Stimulated activated CD8-positive, alpha-beta memory T cell treated with anti-CD3 and anti-CD28 coated beads, Interleukin-15, amount 100 ng/mL, for 48 hours (primary cell): Measurements from ENCODE around the gene BCAS3.

Source experiments
- DNase-seq, 2 donors: peaks; one replicate each; pipeline ENCODE4 v3.0.0-alpha.2; 2020; ENCODE audit warnings: low read depth in 2 of 2

The BCAS3 gene

DNA sequence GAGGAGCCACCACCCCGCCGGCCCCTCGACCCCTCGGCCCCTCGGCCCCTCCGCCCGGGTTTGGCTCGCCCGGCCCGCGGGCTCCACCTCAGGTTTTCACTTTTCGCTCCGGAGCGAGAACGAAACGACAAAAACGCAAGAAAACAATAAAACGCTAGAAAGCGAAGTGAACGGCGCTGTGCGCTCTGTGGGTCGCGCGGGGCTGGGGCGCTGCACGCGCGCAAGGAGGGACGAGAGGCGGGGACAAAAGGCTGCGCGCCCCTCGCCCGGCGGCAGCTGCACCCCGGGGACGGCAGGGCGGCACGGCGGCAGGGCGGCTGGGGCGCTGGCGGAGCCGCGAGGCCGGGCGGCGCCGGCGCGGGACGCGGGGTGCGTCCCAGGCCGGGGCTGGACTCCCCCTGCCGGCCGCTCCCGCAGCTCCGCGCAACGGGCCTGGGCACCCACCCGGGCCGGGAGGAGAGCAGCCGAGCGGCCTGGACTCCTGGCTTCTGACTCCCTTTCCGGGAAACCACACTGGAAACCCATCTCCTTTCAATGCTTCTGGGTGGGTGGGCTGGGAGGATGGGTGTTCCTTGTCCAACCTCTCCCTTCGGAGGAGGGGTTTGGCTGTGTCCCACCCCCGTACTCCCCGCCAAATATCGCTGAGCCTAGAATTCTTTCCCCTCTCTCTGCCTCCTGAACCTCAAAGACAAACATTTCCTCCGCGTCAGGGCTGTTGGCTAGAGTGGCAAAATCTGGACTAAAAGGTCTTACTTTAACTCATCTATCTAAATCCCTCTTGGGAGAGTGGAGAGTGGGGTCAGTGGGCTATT is 731.9 kb downstream of the BCAS3 start:
- peak in 1 of 2 donors; percentile 21 for DNase-seq

DNA sequence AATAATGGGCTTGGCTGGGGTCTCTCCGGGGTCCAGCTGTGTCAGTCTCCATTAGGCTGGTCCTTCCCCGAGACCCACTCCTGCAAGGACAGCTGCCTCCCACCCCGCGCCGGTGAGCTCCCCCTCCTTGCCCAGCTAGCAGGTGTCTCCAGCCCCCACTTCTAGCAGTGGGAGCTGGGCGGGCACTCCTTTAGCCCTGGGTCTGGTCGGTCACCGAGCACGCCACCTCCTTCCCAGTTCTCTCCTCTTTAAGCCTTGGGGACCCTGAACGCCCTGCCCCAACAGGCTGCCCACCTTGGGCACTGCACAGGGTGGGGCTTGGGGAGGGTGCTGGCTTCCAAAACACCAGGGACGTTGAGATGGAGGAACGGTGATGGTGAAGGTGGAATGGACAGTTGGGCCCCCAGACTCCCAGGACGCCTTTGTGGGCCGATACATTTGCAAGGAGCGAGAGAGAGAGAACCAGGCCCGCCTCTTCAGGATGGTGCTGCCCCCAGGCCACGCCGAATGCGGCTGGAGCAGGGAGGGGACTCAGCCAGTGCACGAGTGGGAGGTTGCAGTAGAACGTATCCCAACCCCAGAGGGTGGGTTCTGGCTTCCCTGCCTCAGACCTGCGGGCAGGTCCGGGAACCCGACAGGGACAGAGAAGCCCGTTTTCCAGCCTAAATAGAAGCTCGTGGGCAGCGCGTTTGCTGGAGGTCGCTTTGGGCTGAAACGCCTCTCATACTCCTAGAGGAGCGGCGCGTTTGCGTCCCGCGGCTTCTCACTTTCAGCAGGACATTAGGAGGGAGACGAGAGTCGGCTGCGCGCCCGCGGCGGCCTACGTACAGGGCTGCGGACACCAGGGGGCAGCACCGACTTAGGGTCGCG is 732.7 kb downstream of the BCAS3 start:
- peak; percentile 40 to 51 for DNase-seq

DNA sequence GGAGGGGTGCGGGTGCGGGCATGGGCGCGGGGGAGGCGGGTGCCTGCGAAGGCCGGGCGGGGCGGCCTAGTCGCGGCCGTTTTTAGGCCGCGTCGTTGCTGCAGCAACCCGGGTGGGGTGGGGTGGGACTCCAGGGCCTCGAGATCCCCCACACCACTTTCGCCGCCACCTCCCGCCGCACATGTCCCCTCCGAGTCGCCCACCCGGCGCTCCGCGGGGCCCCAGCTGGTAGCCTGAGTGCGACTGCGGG is 733.3 kb downstream of the BCAS3 start:
- no peak for DNase-seq

DNA sequence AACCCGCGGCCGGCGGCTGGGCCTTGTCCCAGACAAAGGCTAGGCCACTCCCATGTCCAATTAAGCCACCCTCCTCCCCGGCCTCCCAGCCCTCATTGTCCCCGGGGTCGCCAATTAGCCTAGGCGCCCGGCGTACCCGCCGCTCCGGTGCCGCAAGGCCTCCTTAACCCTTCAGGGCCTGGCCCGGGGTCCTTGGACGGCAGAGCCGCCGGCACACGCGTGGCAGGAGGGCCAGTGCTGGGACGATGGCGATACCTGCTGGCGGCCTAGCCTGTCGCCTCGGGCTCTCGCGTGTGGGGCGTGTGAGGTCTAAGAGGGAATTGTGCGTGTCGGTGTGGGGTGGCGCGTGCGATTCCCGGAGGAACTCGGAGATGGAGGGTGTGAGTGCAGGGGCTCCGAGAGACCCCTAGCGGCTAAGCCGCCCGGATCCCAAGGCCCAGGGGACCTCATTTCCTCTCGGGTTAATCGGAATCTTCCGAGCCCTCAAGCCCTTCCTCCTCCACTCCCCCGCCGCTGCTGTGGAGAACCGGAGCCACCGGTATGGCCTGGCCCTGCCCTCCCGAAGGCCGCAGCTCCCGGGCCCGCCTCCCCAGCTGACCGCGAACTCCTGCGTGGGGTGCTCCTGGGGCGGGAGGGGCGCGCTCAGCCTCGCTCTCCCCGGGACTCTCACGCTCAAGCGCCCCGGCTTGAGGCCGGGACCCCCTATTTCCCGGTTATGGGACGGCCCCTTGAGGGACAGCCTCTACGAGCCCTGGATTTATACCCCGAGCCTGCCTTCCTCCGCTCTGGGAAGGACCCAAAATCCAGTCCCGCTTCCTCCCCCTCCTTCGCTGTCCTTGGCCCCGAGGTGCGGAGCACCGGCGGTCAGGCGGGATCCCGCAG is 733.9 kb downstream of the BCAS3 start:
- DNase-seq = no peak

- DNase-seq = peak; percentile 45 to 62
These were observed 734.6 kb downstream of the BCAS3 start for GRCh38 chr17:61412143-61412859.

- DNase-seq = no peak
These were observed 735.4 kb downstream of the BCAS3 start for GRCh38 chr17:61412860-61413660.

DNA sequence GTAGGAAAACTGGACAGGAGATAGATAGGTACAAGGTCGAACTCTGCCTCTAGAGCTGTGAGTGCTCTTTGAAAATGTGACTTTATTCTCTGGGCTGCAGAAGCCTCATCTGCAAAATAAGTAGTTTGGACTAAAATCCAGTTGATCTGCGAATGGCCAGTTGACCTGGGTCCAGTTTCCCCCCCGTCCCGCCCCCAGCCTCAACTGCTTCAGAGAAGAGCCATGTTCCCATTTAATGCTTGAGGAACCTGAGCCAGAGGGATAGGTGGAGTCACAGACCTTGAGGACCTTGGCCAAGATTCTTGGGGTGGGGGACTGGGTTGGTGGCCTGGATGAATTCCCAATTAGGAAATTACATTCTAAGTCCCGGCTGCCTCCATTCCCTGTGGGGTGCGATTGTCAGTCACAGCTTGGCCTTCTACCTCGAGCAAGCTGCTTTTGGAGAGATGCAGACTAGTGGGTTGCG is 736.0 kb downstream of the BCAS3 start:
- no peak for DNase-seq

GRCh38 chr17:61414141-61414935 is 736.7 kb downstream of the BCAS3 start:
- no peak for DNase-seq

- no peak for DNase-seq
These were observed 737.2 kb downstream of the BCAS3 start for GRCh38 chr17:61414936-61415251.

GRCh38 chr17:61415374-61416210 is 737.9 kb downstream of the BCAS3 start:
- DNase-seq = no peak

DNA sequence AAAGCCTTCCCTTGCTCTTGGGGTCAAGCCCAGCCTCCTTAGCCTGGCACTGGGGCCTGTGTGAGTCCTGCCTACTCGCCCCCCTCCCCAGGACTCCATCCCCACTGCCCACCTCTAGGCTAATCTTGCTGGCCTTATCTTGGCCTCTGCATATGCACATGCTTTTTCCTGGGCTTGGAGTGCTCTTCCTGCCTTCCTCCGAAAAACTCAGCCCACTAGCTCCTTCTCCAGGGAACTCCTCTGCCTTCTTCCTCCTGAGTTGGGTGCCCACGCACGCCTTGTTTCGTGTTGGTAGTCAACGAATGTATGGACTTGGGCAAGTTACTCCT is 738.5 kb downstream of the BCAS3 start:
- no peak for DNase-seq

DNA sequence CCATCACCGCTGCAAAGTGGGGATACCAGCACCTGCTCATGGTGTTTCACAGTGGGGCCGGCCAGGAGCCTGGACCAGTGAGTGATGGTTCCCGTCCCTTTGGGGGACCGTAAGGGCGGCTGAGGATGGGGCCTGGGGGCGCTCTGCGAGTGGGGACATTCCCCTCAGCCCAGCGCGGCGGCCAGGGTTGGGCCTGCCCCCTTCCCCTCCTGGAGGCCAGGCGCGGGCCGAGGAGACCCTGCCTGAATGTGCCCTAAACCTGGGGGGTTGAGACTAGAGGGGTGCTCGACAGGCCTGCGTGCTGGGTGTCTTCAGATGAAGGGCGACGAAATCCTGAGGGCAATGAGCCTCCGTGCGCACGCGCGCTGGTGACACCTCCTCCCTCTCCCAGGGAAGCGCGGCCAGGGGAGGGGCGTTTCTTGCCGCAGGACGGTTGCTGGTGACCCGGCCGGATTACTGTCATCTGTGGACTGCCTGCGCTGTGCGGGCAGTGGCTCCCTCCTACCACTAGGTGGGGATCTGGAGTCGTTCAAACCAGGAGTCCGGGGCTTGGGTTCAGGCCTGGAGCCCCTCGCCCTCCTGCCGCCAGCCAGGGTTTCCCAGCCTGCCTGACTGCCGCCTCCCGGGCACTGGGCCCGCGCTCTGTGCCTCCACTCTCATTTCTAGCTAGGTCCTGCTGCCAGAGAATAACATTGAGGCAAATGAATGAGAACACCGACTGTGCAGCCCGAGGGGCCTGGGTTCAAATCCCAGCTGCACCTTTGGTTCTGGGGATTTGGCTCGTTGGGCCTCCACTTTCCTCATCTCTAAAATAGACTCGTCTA is 739.1 kb downstream of the BCAS3 start:
- peak in 1 of 2 donors; percentile 42 for DNase-seq

DNA sequence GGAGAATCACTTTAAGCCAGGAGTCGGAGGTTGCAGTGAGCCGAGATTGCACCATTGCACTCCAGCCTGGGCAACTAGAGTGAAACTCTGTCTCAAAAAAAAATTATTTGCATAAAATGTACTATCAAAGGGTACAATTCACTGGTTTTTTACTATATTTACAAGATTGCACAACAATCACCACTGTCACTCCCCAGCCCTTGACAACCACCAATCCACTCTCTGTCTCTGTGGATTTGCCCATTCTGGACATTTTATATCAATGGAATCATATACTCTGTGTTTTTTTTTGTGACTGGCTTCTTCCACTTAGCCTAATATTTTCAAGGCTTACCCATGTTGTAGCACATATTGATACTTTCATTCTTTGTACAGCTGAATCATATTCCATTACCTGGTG is 740.8 kb downstream of the BCAS3 start:
- DNase-seq = no peak

GRCh38 chr17:61419496-61420046 is 741.9 kb downstream of the BCAS3 start:
- DNase-seq = no peak

GRCh38 chr17:61420052-61420451 is 742.4 kb downstream of the BCAS3 start:
- no peak for DNase-seq

DNA sequence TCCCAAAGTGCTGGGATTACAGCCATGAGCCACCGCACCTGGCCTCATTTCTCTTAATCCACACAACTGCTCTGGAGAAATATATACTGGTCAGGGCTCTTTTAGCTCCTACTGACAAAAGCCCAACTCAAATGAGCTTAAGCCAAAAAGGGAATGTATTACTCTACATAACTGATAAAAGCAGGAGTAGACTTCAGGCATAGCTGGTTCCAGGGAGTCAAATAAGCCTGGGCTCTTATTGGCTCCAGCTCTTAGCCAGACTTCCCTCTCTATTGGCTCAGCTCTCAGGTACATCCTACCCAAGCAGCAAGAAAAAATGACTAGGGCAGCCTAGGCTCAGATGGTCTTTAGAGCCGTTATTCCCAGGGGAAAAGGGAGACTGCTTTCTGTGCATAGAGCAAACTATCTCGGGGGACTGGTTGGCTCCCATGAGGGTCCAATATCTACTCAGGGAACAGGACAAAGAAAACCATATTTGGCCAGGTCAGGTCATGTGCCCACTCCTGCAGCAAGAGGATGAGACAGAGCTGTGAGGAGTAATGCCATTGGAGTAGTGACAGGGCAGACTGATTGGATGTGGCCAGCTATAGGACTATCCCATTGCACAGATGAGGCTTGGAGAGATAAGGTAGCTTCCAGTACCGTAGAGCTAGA is 743.2 kb downstream of the BCAS3 start:
- no peak for DNase-seq

DNA sequence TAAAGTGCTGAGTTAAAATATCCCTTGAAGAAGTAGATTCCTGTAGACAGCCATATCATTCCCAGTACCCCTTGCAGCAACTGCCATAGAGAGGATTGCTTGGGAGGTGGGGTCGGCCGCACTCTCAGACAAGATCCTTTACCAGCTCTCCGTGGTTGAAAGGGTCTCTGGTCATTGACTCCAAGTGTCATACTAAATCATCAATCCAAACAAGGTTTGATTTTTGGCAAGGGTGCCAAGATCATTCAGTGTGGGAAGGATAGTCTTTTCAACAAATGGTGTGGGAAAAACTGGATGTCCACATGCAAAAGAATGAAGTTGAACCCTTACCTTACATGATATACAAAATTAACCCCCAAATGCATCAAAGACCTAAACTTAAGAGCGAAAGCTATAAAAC is 743.8 kb downstream of the BCAS3 start:
- DNase-seq = no peak
